Ishikawa (cell line): ENCODE measurements around the gene NSMCE4A.

ENCODE experiments used
- CEBPB ChIP-seq: IDR thresholded peaks from 2 replicates; pipeline ENCODE4 v1.6.1; 2012
- EGR1 ChIP-seq: IDR thresholded peaks from 2 replicates; pipeline ENCODE4 v1.6.1; 2012
- EP300 ChIP-seq: IDR thresholded peaks from 2 replicates; pipeline ENCODE4 v1.6.1; 2012; ENCODE audit warnings: borderline replicate concordance
- MAX ChIP-seq: IDR thresholded peaks from 2 replicates; pipeline ENCODE4 v1.6.1; 2012
- RAD21 ChIP-seq: IDR thresholded peaks from 2 replicates; pipeline ENCODE4 v1.6.1; 2012; ENCODE audit warnings: low read depth
- REST ChIP-seq: IDR thresholded peaks from 2 replicates; pipeline ENCODE4 v1.6.1; 2012; ENCODE audit warnings: low read depth, mild to moderate bottlenecking
- TAF1 ChIP-seq: IDR thresholded peaks from 2 replicates; pipeline ENCODE4 v1.6.1; 2012; ENCODE audit warnings: low read depth, mild to moderate bottlenecking
- TCF12 ChIP-seq: IDR thresholded peaks from 2 replicates; pipeline ENCODE4 v1.6.1; 2012; ENCODE audit warnings: low read depth
- TEAD4 ChIP-seq: IDR thresholded peaks from 2 replicates; pipeline ENCODE4 v1.6.1; 2012
- YY1 ChIP-seq: IDR thresholded peaks from 2 replicates; pipeline ENCODE4 v1.6.1; 2012; ENCODE audit warnings: low read depth
- ZBTB7A ChIP-seq: IDR thresholded peaks from 2 replicates; pipeline ENCODE4 v1.6.1; 2012; ENCODE audit warnings: low read depth

GRCh38 chr10:121978511-121978910 is 3.5 kb upstream of the NSMCE4A start:
- TF ChIP-seq MAX (no peak), REST (no peak), ZBTB7A (no peak), EP300 (no peak), TAF1 (no peak), YY1 (no peak), TCF12 (no peak), TEAD4 (no peak), EGR1 (no peak), RAD21 (no peak), CEBPB (no peak)
